H9 (cell line): ENCODE measurements around the gene WNT6. TPM values are rescaled to one million over a fixed set of nuclear protein-coding genes. Genes with fewer than 3 reads are reported as not detected.

ENCODE experiments used
- DNase-seq: peaks from one replicate; pipeline ENCODE4 v3.0.0-alpha.2; 2017
- H2AFZ ChIP-seq: one replicate; pipeline ENCODE4 v1.6.1; 2013; ENCODE audit warnings: mild to moderate bottlenecking, low read length, control low read depth, moderate library complexity
- H2AK5ac ChIP-seq: 2 replicates; pipeline ENCODE4 v1.6.1; 2013; ENCODE audit warnings: low read length, control low read depth, mixed read lengths; ENCODE audit not compliant: insufficient read length
- H2BK120ac ChIP-seq: one replicate; pipeline ENCODE4 v1.6.1; 2013; ENCODE audit warnings: low read depth, mild to moderate bottlenecking, low read length, control low read depth, inconsistent platforms; ENCODE audit not compliant: poor library complexity, severe bottlenecking
- H2BK12ac ChIP-seq: 2 replicates; pipeline ENCODE4 v1.6.1; 2013; ENCODE audit warnings: low read length, control low read depth, mixed read lengths, low read depth; ENCODE audit not compliant: insufficient read length
- H2BK15ac ChIP-seq: 2 replicates; pipeline ENCODE4 v1.6.1; 2013; ENCODE audit warnings: low read depth, low read length, control low read depth
- H2BK20ac ChIP-seq: one replicate; pipeline ENCODE4 v1.6.1; 2013; ENCODE audit warnings: low read depth, mild to moderate bottlenecking, low read length, control low read depth, inconsistent platforms; ENCODE audit not compliant: poor library complexity, severe bottlenecking
- H2BK5ac ChIP-seq: 2 replicates; pipeline ENCODE4 v1.6.1; 2013; ENCODE audit warnings: low read length, control low read depth, mixed read lengths; ENCODE audit not compliant: insufficient read length
- H3K14ac ChIP-seq: 2 replicates; pipeline ENCODE4 v1.6.1; 2013; ENCODE audit warnings: low read length, control low read depth; ENCODE audit not compliant: insufficient read depth
- H3K18ac ChIP-seq: 2 replicates; pipeline ENCODE4 v1.6.1; 2013; ENCODE audit warnings: low read depth, mild to moderate bottlenecking, mixed read lengths, low read length, control low read depth; ENCODE audit not compliant: insufficient read length
- H3K23ac ChIP-seq: 2 replicates; pipeline ENCODE4 v1.6.1; 2013; ENCODE audit warnings: low read length, control low read depth, mixed read lengths, low read depth; ENCODE audit not compliant: insufficient read length
- H3K23me2 ChIP-seq: 2 replicates; pipeline ENCODE4 v1.6.1; 2013; ENCODE audit warnings: low read depth, mild to moderate bottlenecking, mixed read lengths, low read length, control low read depth; ENCODE audit not compliant: insufficient read length, poor library complexity, severe bottlenecking
- H3K27ac ChIP-seq: 2 replicates; pipeline ENCODE4 v1.5.1; 2013; ENCODE audit warnings: low read length, control low read depth, mixed read lengths, low read depth; ENCODE audit not compliant: insufficient read length
- H3K27me3 ChIP-seq: 2 replicates; pipeline ENCODE4 v1.6.1; 2013; ENCODE audit warnings: low read length, control low read depth, inconsistent platforms; ENCODE audit not compliant: insufficient read depth
- H3K4ac ChIP-seq: 2 replicates; pipeline ENCODE4 v1.6.1; 2013; ENCODE audit warnings: low read depth, mild to moderate bottlenecking, control low read depth, inconsistent platforms, low read length, moderate library complexity
- H3K4me1 ChIP-seq: 2 replicates; pipeline ENCODE4 v1.6.1; 2013; ENCODE audit warnings: low read length, control low read depth, inconsistent platforms; ENCODE audit not compliant: insufficient read depth
- H3K4me2 ChIP-seq: 2 replicates; pipeline ENCODE4 v1.6.1; 2013; ENCODE audit warnings: low read length, control low read depth, mixed read lengths; ENCODE audit not compliant: insufficient read length, insufficient read depth
- H3K56ac ChIP-seq: 2 replicates; pipeline ENCODE4 v1.6.1; 2013; ENCODE audit warnings: low read depth, mild to moderate bottlenecking, mixed read lengths, low read length, control low read depth; ENCODE audit not compliant: insufficient read length
- H3K79me1 ChIP-seq: 2 replicates; pipeline ENCODE4 v1.6.1; 2013; ENCODE audit warnings: low read depth, mild to moderate bottlenecking, moderate library complexity, low read length, control low read depth, inconsistent platforms; ENCODE audit not compliant: insufficient read depth, poor library complexity, severe bottlenecking
- H3K79me2 ChIP-seq: 2 replicates; pipeline ENCODE4 v1.6.1; 2013; ENCODE audit warnings: low read length, control low read depth, inconsistent platforms; ENCODE audit not compliant: insufficient read depth
- H3K9ac ChIP-seq: 2 replicates; pipeline ENCODE4 v1.6.1; 2013; ENCODE audit warnings: low read length, control low read depth, mixed read lengths; ENCODE audit not compliant: insufficient read length; ENCODE audit errors: extremely low read depth
- H3K9me3 ChIP-seq: one replicate; pipeline ENCODE4 v1.6.1; 2013; ENCODE audit warnings: low read depth, low read length, inconsistent platforms; ENCODE audit not compliant: control insufficient read depth
- H3T11ph ChIP-seq: one replicate; pipeline ENCODE4 v1.6.1; 2013; ENCODE audit warnings: mild to moderate bottlenecking, low read length, control low read depth, inconsistent platforms
- H4K20me1 ChIP-seq: one replicate; pipeline ENCODE4 v1.6.1; 2013; ENCODE audit not compliant: control insufficient read depth, insufficient read length, insufficient read depth
- H4K5ac ChIP-seq: 2 replicates; pipeline ENCODE4 v1.6.1; 2013; ENCODE audit warnings: low read depth, mild to moderate bottlenecking, mixed read lengths, low read length, control low read depth; ENCODE audit not compliant: insufficient read length
- H4K8ac ChIP-seq: replicated peaks from 2 replicates; pipeline ENCODE4 v1.6.1; 2013; ENCODE audit warnings: low read length, control low read depth, mixed read lengths, low read depth; ENCODE audit not compliant: insufficient read length
- H4K91ac ChIP-seq: 2 replicates; pipeline ENCODE4 v1.6.1; 2013; ENCODE audit warnings: low read depth, mild to moderate bottlenecking, moderate library complexity, mixed read lengths, low read length, control low read depth; ENCODE audit not compliant: insufficient read length
- H3K27ac Mint-ChIP-seq, 3 experiments: 2 replicates in 2 of 3; 3 replicates in 1 of 3; pipeline ENCODE4 v1.8.0; 2020 to 2021; ENCODE audit warnings: mixed read lengths in 3 of 3, mild to moderate bottlenecking in 1 of 3, moderate library complexity in 1 of 3
- H3K27me3 Mint-ChIP-seq: 2 replicates; pipeline ENCODE4 v1.8.0; 2021; ENCODE audit warnings: low read depth, mild to moderate bottlenecking, moderate library complexity, mixed read lengths
- H3K36me3 Mint-ChIP-seq, 3 experiments: 2 replicates in 2 of 3; 3 replicates in 1 of 3; pipeline ENCODE4 v1.8.0; 2020 to 2021; ENCODE audit warnings: low read depth in 3 of 3, mixed read lengths in 3 of 3; ENCODE audit not compliant: insufficient read depth in 1 of 3
- H3K4me1 Mint-ChIP-seq, 2 experiments: 2 replicates each; pipeline ENCODE4 v1.8.0; 2020; ENCODE audit warnings: mixed read lengths in 2 of 2
- H3K4me3 Mint-ChIP-seq, 2 experiments: 2 replicates in 1 of 2; 3 replicates in 1 of 2; pipeline ENCODE4 v1.8.0; 2020 to 2021; ENCODE audit warnings: mild to moderate bottlenecking in 2 of 2, mixed read lengths in 2 of 2, moderate library complexity in 1 of 2
- H3K9me3 Mint-ChIP-seq, 2 experiments: 2 replicates in 1 of 2; 3 replicates in 1 of 2; pipeline ENCODE4 v1.8.0; 2020; ENCODE audit warnings: mild to moderate bottlenecking in 2 of 2, mixed read lengths in 2 of 2, moderate library complexity in 1 of 2
- CTCF ChIP-seq: fragments of 200-600 bp; sonication (generic); conservative IDR thresholded peaks from 3 replicates; pipeline ENCODE4 v1.8.0; 2021; ENCODE audit warnings: antibody characterized with exemption, mild to moderate bottlenecking
- WGBS: extraction: QIAGEN DNeasy Blood & Tissue Kit; methylation state at CpG from one replicate; pipeline ENCODE4 v1.1.7; 2013; ENCODE audit warnings: missing lambda C conversion rate, low lambda C conversion rate, mixed read lengths; ENCODE audit not compliant: insufficient read length; ENCODE audit errors: extremely low coverage; 5-methylcytosine and 5-hydroxymethylcytosine counted together
- total RNA-seq: library from RNA; stranded (reverse); gene quantifications from 2 replicates; pipeline ENCODE4 v1.2.1, GENCODE V29; 2021

The WNT6 gene
- total RNA-seq, 1 experiment from 2014 or later: not detected

GRCh38 chr2:218877331-218877730 is 17.7 kb downstream of the WNT6 start:
- H3K9me3 ChIP-seq: no peaks in the 10 kb centered on the region
- H3K27me3 Mint-ChIP-seq: peaks cover 97% of the 10 kb centered on the region
- DNase-seq: no peak
- WGBS: no CpG with 5 or more reads among the region's 6 CpGs
- no peak overlapping the region for H3K9ac ChIP-seq
- peaks cover 0 to 2% of the 10 kb centered on the region in 2 experiments; a peak in 2 of 5 replicates for H3K9me3 Mint-ChIP-seq
- no peaks in the 10 kb centered on the region for H3K79me2 ChIP-seq
- no peak overlapping the region for H2BK12ac ChIP-seq
- no peak overlapping the region for H2BK15ac ChIP-seq
- no peak overlapping the region for H3K4me2 ChIP-seq
- H4K5ac ChIP-seq: no peak overlapping the region
- no peak overlapping the region for H3T11ph ChIP-seq
- no peak overlapping the region for H2BK5ac ChIP-seq
- H4K8ac ChIP-seq: no peak overlapping the region
- no peak for TF ChIP-seq CTCF
- no peaks in the 10 kb centered on the region; a peak in 2 of 7 replicates for H3K36me3 Mint-ChIP-seq
- H3K56ac ChIP-seq: no peak overlapping the region
- H3K79me1 ChIP-seq: no peaks in the 10 kb centered on the region
- H2BK120ac ChIP-seq: no peak overlapping the region
- H3K23ac ChIP-seq: no peak overlapping the region
- H2AFZ ChIP-seq: no peak overlapping the region
- no peak overlapping the region for H4K91ac ChIP-seq
- H3K4ac ChIP-seq: no peak overlapping the region
- no peak overlapping the region for H2AK5ac ChIP-seq
- H3K4me3 Mint-ChIP-seq: no peak overlapping the region; a peak in 1 of 5 replicates
- H3K27ac Mint-ChIP-seq: no peak overlapping the region
- H3K4me1 ChIP-seq: no peaks in the 10 kb centered on the region
- H3K18ac ChIP-seq: no peak overlapping the region
- peaks cover 23 to 34% of the 10 kb centered on the region in 2 experiments for H3K4me1 Mint-ChIP-seq
- no peak overlapping the region for H3K27ac ChIP-seq
- H3K14ac ChIP-seq: no peak overlapping the region
- no peak overlapping the region for H2BK20ac ChIP-seq
- peaks cover 93% of the 10 kb centered on the region for H3K27me3 ChIP-seq
- peaks cover 2% of the 10 kb centered on the region for H4K20me1 ChIP-seq
- H3K23me2 ChIP-seq: peaks cover under 1% of the 10 kb centered on the region
